Spleen (tissue), 7 donors: Measurements from ENCODE around the gene IL1RAPL1.
"Not testable (repeated sequence)": the region's sequence is repeated elsewhere in the genome, so short reads cannot be mapped to it uniquely, and the experiment has no call there.

Experiments
- CTCF ChIP-seq, 11 experiments: fragments of 200-600 bp in 7 of 11; fragments of 450-650 bp in 4 of 11; sonication (generic) in 4 of 11; IDR thresholded peaks in 8 of 11; conservative IDR thresholded peaks in 3 of 11; 1 replicate in 7 of 11; 2 replicates in 4 of 11; pipeline versions ENCODE4 v1.4.0 to v1.8.0; 2016 to 2021; ENCODE audit warnings: antibody characterized with exemption in 11 of 11, inconsistent platforms in 4 of 11, mild to moderate bottlenecking in 1 of 11
- POLR2A ChIP-seq, 3 donors: fragments of 450-650 bp; IDR thresholded peaks; one replicate each; pipeline ENCODE4 v1.5.1; 2017; ENCODE audit warnings: antibody characterized with exemption in 3 of 3, mild to moderate bottlenecking in 1 of 3
- POLR2AphosphoS5 ChIP-seq, 3 donors: sonication (generic); formaldehyde crosslinking; IDR thresholded peaks; one replicate each; pipeline ENCODE4 v1.5.1; 2017; ENCODE audit warnings: antibody characterized with exemption in 3 of 3
- donor health status: DM: no; HTN: no; CAD: no; lungs with moderate emphysema.
- donor health status: DM: no; HTN: no; CAD: no.
- donor health status: DM: no; HTN: no; CAD: no.

- not testable (repeated sequence) for TF ChIP-seq CTCF (IDR thresholded peaks at IDR 0.05 in 8 of 11, conservative IDR thresholded peaks at IDR 0.05 in 3 of 11); POLR2A (IDR thresholded peaks at IDR 0.05); POLR2AphosphoS5 (IDR thresholded peaks at IDR 0.05)
These were observed 213.4 kb downstream of the IL1RAPL1 start for GRCh38 chrX:28800671-28801070.
